ENCODE data around the gene HPS6.

DNA sequence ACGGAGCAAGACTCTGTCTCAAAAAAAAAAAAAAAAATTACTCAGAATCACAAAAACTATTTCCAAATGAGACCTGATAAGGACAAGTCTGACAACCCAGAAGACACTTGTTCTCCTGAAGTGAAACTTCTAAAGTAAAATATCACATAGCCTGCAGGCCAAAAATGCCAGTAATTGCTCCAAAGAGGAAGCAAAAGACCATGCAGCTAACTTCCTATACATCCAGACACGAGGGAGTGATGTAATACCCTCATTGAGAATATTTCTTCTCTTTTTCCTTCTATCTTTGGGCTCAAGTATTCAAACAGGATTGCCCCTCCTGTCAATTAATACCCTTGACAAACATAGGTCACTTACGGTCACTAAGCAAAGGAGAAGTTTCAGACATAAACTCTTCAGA is 40.4 kb upstream of the HPS6 start:
- TF ChIP-seq, protein P1, sequence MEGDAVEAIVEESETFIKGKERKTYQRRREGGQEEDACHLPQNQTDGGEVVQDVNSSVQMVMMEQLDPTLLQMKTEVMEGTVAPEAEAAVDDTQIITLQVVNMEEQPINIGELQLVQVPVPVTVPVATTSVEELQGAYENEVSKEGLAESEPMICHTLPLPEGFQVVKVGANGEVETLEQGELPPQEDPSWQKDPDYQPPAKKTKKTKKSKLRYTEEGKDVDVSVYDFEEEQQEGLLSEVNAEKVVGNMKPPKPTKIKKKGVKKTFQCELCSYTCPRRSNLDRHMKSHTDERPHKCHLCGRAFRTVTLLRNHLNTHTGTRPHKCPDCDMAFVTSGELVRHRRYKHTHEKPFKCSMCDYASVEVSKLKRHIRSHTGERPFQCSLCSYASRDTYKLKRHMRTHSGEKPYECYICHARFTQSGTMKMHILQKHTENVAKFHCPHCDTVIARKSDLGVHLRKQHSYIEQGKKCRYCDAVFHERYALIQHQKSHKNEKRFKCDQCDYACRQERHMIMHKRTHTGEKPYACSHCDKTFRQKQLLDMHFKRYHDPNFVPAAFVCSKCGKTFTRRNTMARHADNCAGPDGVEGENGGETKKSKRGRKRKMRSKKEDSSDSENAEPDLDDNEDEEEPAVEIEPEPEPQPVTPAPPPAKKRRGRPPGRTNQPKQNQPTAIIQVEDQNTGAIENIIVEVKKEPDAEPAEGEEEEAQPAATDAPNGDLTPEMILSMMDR (conservative IDR thresholded peaks at IDR 0.05; ENCODE audit: low read length), result no peak
- TF ChIP-seq EZH2phosphoT487 (IDR thresholded peaks at IDR 0.05; ENCODE audit: borderline replicate concordance, low read depth, low read length), result no peak
